Neutrophil (primary cell): ENCODE results near the gene DNAH1.

ENCODE experiments used
- H3K27ac ChIP-seq: fragments of 200-600 bp; sonication (generic); 2 replicates; pipeline ENCODE4 v1.5.1; 2016; ENCODE audit warnings: mild to moderate bottlenecking, moderate library complexity
- H3K27me3 ChIP-seq: fragments of 200-600 bp; sonication (generic); 2 replicates; pipeline ENCODE4 v1.6.0; 2016; ENCODE audit warnings: mild to moderate bottlenecking
- H3K36me3 ChIP-seq: fragments of 200-600 bp; sonication (generic); 2 replicates; pipeline ENCODE4 v1.5.1; 2017
- H3K4me1 ChIP-seq, 2 experiments: fragments of 200-600 bp in 1 of 2; sonication (generic) in 1 of 2; 1 replicate in 1 of 2; 2 replicates in 1 of 2; pipeline versions ENCODE4 v1.5.1 to v1.6.1; 2013 to 2016; ENCODE audit warnings: low read depth in 1 of 2, low read length in 1 of 2, mild to moderate bottlenecking in 1 of 2, moderate library complexity in 1 of 2; ENCODE audit not compliant: control insufficient read depth in 1 of 2, insufficient read depth in 1 of 2
- H3K4me3 ChIP-seq, 2 experiments: fragments of 200-600 bp in 1 of 2; sonication (generic) in 1 of 2; 1 replicate in 1 of 2; 2 replicates in 1 of 2; pipeline ENCODE4 v1.5.1; 2013 to 2016; ENCODE audit warnings: low read depth in 1 of 2, low read length in 1 of 2, mild to moderate bottlenecking in 1 of 2, moderate library complexity in 1 of 2
- H3K9me3 ChIP-seq: fragments of 200-600 bp; sonication (generic); 2 replicates; pipeline ENCODE4 v1.5.1; 2016
- CTCF ChIP-seq: fragments of 200-600 bp; sonication (generic); IDR thresholded peaks from 2 replicates; pipeline ENCODE4 v1.5.1; 2016; ENCODE audit warnings: antibody characterized with exemption

Gene DNAH1

GRCh38 chr3:52430416-52430810, 114.3 kb downstream of the DNAH1 start:
- Histone ChIP-seq H3K4me1 (no peaks in the 10 kb centered on the region), H3K9me3 (no peaks in the 10 kb centered on the region), H3K27me3 (peaks cover 18% of the 10 kb centered on the region), H3K27ac (no peak overlapping the region), H3K36me3 (no peaks in the 10 kb centered on the region), H3K4me3 (no peak overlapping the region)
- TF ChIP-seq CTCF = no peak

DNA sequence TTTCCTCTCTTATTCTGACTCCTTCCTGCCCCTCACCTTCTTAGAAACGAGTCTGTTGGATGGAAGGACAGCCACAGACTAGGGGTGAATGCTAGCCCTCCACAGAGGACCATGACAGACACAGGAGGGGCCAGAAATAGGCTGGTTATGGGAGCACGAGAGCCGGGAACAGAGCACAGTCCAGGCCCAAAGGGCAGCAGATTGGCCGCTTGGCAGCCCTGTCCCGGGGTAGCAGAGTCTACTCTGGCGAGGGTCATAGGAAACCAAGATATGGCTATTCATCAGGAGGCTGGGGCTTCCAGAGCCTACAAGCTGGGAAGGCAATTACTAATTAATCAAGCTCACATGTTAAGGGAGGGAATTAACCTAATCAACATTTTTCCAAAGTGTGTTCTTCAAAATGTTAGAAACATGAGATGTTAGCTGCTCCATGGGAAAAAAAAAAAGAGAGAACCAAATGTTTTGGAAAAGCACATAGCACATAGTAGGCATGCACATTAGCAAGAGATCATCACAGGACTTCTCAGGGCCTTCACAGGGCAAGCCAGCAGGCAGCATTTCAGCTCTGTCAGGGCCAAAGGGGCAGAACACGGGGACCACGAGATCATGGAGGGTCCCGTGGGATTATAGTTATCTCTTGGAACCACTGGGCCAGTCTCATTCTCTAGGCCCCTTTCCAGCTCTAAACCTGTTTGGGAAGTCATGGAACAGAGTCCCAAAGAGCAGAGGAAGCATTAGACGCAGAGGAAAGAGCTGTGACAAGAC, 115.5 kb downstream of the DNAH1 start:
- TF ChIP-seq CTCF = no peak
- no peak overlapping the region for H3K27ac ChIP-seq
- no peaks in the 10 kb centered on the region for H3K9me3 ChIP-seq

DNA sequence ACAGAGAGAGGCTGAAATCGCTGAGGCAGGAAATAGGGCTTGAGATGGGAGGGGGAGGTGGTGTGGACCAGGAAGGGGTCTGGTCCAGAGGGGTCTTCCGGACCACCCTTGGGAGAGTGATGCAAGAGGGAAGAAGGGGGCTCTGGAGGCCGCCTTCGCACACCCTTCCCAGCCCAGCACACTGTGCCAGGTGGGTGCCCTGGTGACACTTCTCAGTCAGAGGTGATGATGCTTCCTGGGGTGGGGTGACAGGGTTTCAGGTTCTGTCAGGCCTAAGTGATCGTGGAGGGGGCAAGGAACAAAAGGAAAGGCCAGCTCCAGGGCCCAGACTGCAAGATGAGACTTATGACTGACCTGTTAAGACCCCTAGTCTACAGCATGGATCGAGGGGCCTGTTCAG, 116.1 kb downstream of the DNAH1 start:
- H3K27ac ChIP-seq = no peak overlapping the region
- no peaks in the 10 kb centered on the region for H3K36me3 ChIP-seq
- no peak overlapping the region for H3K4me3 ChIP-seq
- peaks cover 18% of the 10 kb centered on the region for H3K27me3 ChIP-seq
- H3K4me1 ChIP-seq = no peaks in the 10 kb centered on the region
- H3K9me3 ChIP-seq = no peaks in the 10 kb centered on the region
- no peak for TF ChIP-seq CTCF

More for the DNA sequence above, 115.5 kb downstream of the DNAH1 start:
- H3K4me3 ChIP-seq = no peak overlapping the region
- H3K36me3 ChIP-seq = no peaks in the 10 kb centered on the region
- H3K27me3 ChIP-seq = peaks cover 18% of the 10 kb centered on the region
- no peaks in the 10 kb centered on the region for H3K4me1 ChIP-seq

DNA sequence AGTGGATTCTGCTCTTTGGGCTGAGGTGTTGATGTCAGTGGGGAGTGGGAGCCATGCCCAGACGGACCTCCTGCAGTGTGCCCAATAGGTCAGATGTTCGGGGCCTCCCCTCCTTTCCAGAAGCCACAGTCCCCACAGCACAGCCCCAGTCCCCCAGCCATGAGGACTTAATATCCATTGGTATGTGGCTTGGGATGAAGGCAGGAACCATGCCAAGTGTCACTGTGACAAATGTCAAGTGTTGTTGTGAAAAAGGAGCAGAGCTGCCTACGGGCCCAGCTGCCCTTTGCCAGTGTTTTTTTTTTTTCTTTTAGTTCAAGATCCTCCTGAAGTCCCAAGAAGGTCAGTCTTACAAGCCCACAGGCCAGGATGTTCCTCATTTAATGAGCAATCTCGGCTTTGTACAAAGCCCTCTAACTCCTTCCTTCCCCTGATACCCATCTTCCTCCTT, 116.6 kb downstream of the DNAH1 start:
- Histone ChIP-seq H3K4me3 (no peak overlapping the region), H3K27ac (no peak overlapping the region), H3K36me3 (no peaks in the 10 kb centered on the region), H3K27me3 (peaks cover 18% of the 10 kb centered on the region), H3K9me3 (no peaks in the 10 kb centered on the region), H3K4me1 (no peaks in the 10 kb centered on the region)
- TF ChIP-seq CTCF = no peak

GRCh38 chr3:52433328-52433995, 117.3 kb downstream of the DNAH1 start:
- peaks cover 18% of the 10 kb centered on the region for H3K27me3 ChIP-seq
- H3K4me1 ChIP-seq = no peaks in the 10 kb centered on the region
- no peaks in the 10 kb centered on the region for H3K9me3 ChIP-seq
- H3K27ac ChIP-seq = no peak overlapping the region
- no peak overlapping the region for H3K4me3 ChIP-seq
- H3K36me3 ChIP-seq = no peaks in the 10 kb centered on the region
- no peak for TF ChIP-seq CTCF
